Stimulated activated CD4-positive, alpha-beta T cell treated with anti-CD3 and anti-CD28 coated beads, Interleukin-4, amount 100 ng/mL, for 1 hour (primary cell): ENCODE results near the gene CCDC190.
"Not testable (repeated sequence)": the region's sequence is repeated elsewhere in the genome, so short reads cannot be mapped to it uniquely, and the experiment has no call there.

ENCODE experiments used
- DNase-seq: peaks from one replicate; pipeline ENCODE4 v3.0.0-alpha.2; 2020

Gene CCDC190

DNA sequence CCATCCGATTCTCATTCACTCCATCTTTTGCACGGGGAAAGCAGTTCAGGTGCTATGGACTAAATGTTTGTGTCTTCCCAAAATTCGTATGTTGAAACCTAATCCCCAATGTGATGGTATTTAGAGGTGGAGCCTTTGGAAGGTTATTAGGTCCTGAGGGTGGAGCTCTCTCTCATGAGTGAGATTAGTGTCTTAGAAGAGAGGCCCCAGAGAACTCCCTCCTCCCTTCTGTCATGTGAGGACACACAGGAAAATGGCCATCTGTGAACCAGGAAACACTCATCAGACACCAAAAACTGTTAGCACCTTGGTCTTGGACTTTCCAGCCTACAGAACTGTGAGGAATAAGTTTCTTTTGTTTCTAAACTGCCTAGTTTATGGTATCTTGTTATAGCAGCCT is 15.8 kb upstream of the CCDC190 start:
- no peak for DNase-seq

DNA sequence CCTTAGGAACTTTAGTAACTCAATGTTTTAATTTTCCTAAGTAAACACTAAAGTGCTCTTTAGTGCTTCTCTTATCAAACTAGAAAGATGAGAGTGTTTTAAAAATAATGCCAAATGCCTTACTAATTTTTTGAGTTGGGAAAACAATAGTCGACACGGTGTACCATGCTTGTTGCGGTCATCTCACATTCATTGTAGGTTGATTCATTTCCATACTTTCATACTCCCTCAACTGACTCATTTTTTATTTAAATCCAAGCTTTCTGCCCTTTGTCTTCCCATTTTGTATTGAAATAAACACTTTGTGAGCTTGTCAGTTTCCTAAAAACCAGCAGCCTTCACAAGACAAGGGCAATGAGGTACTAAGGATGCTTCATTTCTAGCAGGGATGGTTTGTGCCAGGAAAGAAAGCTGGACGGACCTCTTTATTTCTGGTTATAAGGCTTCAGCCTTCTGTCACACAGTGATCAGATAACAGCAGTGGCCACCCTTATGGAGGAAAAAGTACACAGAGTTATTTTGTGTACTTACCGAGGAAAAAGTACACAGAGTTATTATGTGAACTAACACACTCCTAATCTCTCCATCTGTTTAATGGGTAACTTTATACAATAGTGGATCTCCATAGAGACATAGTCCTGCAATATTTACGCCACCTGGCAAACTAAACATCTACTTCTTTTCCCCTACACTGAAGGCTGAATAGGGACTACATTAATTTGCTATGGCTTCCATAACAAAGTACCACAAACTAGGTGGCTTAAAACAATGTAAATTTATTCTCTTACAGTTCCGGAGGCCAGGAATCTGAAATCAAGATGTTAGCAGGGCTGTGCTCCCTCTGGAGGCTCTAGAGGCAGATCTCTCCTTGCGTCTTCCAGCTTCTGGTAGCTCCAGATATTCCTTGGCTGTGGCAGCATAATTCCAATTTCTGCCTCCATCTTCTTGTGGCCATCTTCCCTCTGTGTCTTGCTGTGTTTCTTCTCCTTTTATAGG is 13.0 kb upstream of the CCDC190 start:
- no peak for DNase-seq

DNA sequence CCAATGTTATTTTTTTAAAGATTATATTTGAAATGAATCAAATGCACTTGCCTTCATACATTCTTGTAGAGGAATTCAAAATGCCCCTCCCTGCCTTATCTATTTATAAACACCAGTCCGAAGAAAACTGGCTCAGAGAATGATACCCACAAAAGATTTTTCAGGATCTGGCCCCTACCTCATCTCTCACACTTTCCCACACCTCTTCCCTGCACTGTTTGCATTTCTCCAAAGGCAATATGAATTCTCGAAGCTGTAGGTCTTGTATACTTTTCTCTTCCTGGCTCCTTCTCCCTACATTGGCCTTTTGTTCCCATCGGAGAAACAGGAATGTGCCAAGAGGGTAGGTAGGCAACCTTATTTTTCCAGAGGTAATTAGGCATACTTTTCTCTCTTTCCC is 12.0 kb upstream of the CCDC190 start:
- no peak for DNase-seq

DNA sequence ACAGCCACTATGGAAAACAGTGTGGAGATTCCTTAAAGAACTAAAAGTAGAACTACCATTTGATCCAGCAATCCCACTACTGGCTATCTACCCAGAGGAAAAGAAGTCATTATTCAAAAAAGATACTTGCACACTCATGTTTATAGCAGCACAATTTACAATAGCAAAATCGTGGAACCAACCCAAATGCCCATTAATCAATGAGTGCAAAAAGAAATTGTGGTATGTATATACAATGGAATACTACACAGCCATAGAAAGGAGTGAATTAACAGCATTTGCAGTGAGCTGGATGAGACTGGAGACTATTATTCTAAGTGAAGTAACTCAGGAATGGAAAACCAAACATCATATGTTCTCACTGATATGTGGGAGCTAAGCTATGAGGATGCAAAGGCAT is 10.4 kb upstream of the CCDC190 start:
- DNase-seq: not testable (repeated sequence)

DNA sequence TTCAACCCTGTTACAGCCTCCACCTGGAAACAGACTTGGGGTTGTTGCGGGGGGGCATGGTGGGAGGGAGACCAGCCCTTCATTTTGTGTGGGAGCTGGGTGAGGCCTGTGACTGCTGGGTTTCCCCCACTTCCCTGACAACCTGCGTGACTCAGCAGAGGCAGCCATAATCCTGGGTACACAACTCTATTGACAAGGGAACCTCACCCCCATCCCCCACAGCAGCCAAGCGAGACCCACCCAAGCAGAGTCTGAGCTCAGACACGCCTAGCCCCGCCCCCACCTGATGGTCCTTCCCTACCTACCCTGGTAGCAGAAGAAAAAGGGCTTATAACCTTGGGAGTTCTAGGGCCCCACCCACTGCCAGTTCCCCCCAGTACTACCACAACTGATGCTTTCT is 8.0 kb upstream of the CCDC190 start:
- no peak for DNase-seq

DNA sequence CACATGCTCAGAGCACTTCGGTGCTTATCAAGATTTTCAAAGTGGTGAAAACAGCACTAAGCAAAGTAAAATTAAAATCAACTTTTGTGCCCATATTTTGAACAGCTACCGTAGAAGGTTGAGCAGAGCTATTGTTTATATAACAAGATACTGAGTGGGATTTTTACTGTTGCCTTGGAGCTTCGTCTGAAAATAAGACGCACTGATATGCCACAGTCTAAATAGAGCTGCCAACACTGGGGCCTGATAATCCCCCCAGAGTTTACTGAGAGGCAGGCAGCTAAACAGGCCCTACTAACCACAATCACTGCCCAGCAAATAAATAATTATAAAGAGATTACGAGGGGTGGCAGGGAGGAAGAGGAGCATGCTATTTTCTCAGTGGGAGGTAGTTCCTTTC is 650 bp upstream of the CCDC190 start:
- no peak for DNase-seq

DNA sequence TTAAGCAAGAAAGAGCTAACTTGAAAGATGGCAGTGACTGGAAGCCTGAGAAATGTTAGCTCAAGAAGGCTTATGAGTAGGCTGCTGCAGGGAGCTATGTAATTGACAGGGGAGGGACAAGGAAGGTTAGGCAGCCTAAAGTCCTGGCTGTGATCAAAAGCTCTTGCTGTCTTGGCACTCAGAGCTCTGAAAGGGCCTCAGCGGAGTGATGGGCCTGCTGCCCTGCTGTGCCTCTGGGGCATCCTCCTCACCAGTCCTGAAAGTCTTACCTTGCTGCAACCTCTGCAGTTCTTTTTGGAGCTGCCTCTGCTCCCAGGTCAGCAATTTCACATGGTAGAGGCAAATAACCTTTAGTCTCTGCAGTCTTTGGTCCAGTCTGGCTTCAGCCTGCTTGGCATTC is 1.8 kb downstream of the CCDC190 start:
- DNase-seq: no peak

DNA sequence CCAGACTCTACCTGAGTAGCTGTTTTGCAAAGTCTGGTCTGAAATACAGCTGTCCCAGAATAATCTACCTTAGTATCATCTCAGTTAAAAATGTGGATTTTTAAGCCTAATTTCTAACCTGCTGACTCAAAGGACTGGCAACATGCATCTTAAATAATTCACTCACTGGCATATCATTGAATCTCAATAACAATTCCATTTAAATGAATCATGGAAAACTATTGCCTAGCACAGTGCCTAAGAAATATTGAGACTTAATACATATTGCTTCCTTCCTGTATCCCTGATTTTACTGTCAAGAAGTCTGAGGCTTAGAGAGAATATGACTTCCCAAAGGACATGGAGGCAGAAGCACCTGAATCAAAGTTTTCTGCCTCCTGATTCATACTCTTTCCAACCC is 3.1 kb downstream of the CCDC190 start:
- DNase-seq: no peak

DNA sequence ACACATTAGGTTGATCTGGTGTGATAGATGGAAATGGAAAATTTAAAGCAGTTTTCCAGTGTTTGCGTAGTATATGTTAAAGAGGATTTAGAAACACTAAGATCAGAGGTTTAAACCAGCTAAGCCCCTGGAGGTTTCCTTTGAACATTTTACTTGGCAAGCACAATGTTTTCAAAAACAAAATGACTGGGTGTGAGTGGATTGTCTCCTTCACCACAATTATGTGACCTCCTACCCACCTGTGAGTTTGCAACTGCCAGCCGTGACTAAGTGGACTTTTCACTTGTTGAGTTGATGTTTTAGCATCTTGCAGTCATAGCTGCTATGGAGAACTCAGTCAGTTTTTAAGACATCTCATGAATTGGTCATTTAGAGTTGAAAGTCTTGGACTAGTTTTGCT is 4.7 kb downstream of the CCDC190 start:
- DNase-seq: no peak

DNA sequence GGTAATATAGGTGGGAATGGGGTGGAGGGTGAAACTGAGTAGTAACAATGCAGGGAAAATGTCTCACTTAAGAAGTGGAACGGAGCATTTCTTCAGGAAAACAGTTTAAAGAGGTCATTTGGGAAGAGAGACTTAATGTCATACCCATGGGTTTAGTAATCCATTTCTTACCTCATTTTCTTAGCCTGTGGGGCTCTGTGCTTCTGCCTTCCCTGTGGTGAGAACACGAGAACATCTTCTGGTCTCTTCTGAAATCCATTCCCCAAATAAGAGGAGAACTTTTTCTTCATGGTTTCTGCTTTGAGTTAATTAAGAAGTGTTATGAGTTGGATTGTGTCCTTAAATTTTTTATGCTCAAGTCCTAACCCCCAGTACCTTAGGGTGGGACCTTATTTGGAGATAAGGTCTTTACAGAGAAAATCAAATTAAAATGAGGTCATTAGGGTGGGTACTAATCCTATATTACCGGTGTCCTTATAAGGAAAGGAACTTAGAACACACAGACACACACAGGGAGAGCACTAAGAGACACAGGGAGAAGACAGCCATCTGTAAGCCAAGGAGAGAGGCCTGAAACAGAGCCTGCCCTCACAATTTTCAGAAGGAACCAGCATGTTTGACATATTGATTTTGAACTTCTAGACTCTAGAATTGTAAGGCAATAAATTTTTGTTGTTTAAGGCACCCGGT is 5.4 kb downstream of the CCDC190 start:
- no peak for DNase-seq

DNA sequence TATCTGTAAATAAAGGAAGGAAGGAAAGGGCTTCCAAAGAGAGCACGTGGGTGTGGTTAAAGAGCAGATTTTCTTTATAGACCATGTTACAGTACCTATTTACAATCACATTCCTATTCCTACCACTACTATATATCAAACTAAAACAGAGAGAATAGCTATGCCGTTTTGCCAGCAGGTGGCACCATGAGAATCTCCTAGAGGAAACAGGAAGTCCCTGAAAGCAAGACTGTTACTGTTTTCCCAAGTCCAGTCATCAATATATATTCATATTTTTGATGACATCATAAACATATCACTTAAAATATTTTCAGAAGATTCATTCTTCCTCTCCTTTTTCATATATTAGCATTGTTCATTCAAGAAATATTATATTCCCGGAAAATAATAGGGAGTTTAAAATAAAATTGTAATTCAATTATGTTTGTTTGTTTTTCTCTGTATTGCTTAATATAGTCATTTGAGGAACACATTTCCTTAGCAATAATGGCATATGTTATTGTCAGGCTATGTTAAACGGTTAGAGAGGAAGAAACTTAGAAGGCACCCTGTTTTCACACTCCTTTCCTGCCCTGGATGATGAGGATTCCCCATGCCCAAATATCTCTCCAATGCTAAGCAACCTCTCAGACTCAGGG is 6.6 kb downstream of the CCDC190 start:
- peak; percentile 38 for DNase-seq

DNA sequence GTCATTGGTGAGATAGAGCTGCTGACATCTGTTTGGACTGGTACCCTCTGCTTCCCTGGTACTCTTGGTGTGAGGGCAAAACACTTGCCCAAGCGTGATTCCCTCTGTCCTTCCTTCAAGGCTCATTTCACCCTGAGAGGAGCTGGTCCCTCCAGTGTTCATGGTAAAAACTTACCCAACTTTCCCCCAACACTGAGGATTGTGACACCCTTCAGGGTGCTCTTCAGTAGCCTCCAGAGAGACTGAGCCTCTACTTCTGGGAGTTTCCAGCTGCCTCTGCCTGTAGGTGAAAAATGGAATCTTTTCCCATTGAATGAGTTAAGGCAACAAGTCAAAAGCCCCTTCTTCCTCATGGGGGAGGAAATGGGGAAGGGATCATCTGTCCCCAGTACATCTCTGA is 9.6 kb downstream of the CCDC190 start:
- no peak for DNase-seq

DNA sequence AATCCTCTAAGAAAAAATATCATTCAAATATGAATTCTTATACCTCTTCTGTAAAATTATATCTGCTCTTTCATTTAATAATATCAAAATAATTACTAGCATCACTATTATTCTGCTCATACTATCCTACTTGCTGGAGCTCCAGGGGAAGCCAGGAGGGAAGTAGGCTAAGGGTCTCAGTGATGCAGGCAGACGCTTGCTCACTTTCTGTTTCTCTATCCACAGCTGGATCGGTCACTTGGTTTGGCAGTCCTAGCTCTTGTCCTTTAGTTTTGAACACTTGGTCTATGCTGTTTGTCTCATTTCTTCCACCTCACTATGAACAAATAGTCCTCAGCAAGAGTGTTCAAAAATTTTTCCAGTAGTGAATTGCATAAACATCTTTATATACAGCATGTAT is 11.3 kb downstream of the CCDC190 start:
- no peak for DNase-seq

DNA sequence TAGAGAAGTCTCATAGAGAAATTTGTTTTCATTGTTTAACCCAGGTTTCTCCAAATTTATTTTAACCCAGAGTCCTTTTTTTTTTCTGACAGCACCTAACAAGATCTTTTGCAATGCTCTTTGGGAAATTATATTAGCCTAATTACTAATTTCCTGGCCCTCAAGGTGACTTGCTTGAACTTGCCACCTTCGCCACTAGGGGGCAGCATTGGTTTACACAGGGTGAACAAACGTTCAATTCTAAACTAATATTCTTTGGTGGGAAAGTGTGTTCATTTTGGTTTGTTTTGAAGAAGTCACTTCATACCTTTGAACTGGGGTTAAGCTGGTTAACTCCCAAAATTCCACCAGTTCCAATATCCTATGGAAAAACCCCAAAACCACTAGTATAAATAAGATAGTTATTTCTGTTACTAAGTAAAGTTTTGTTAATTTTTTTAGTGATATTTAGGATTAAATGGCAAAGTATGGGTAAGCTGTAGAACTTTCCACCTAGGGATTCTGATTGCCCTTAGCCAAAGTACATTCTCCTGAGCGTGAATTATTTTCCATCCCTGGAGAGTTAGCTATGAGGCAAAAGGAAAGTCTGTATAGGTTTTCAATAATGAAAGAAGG is 13.0 kb downstream of the CCDC190 start:
- peak; percentile 81 for DNase-seq

DNA sequence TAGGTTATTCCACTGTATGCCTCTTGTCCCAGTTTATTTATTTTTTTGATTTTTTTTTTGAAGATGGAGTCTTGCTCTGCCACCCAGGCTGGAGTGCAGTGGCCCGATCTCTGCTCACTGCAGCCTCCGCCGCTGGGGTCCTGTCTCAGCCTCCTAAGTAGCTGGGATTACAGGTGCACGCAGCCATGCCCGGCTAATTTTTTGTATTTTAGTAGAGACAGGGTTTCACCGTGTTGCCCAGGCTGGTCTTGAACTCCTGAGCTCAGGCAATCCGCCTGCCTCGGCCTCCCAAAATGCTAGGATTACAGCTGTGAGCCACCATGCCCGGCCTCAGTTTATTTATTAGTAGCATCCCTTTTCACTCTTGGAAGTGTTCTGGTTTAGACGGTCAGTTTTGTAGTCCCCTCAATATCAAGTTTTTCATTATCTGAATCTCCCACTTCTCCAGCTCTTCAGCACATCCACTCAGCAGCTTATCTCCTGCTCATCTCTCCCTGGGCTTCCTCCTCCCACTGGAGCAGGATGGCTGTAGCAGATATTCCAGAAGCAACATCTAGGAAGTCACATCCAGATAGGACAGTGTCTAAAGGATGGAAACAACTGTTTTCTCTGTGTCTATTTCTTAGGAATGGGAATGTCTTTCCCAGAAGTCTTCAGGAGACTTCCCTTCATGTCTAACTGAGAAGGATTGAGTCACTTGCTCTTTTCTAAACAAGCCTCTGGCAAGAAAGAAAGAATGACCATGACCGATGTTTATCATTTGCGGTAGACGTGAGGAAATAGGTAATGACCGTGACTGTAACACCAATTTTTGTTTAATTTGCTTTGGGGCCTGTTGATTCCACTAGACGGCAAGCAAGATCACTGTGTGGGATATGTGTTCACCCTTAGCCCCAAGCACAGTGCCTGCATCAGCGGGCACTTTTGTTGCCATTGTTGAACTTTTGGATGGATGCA is 14.4 kb downstream of the CCDC190 start:
- no peak for DNase-seq

DNA sequence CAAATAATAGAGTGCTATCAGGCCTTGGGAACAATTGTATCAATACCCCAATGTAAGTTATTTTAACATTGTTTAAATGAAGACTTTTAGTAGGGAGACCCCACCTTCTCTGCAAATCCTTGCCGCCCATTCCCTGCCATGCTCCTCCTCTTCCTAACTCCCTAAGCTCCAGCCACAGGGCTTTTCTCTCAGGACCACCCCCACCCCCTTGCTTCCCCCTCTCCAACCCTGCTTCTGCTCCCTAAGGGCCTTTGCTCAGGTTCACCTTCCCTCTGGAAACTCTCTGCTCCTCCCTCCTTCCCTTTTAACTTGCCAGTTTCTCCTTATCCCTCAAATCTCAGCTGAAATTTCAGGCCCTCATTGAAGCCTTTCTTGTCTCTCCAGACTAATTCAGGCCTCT is 16.8 kb downstream of the CCDC190 start:
- DNase-seq: no peak

DNA sequence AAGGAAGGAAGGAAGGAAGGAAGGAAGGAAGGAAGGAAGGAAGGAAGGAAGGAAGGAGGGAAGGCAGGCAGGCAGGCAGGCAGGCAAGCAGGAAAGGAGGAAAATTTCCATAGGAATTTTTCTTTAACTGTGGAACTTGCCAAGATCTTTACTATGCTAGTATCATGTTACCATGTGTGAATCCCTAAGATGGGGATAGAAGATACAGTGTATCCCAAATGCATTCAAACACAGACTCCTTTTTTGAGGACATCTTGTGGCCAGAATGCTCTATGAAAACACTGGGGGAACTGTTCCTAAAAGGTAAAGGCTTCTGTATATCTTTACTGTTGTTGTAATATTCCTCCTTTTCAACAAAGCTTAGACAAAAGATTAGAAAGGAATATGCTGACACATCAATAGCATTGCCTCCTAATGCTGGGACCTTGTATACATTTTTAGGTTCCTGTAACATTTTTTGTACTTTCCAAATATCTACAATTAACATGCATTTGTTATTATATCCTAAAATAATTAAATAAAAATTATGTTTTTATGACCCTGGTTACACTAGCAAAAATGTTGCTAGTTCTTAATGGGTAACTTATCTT is 20.6 kb downstream of the CCDC190 start:
- DNase-seq: no peak

DNA sequence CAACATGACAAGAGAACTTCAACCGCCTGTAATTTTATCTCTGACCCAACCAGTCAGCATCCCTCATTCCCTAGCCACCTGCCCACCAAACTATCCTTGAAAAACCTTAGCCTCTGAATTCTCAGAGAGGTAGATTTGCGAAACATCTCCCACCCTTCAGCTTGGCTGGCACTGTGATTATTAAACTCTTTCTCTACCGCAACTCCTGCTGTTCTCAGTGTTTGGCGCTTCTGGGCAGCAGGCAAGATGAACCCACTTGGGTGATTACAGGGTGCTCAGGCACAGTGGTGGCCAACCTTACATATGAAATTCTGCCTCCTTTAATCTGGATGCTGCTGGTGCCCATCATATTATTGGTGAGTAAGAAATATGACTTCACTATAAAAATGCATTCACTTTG is 22.1 kb downstream of the CCDC190 start:
- DNase-seq: no peak

DNA sequence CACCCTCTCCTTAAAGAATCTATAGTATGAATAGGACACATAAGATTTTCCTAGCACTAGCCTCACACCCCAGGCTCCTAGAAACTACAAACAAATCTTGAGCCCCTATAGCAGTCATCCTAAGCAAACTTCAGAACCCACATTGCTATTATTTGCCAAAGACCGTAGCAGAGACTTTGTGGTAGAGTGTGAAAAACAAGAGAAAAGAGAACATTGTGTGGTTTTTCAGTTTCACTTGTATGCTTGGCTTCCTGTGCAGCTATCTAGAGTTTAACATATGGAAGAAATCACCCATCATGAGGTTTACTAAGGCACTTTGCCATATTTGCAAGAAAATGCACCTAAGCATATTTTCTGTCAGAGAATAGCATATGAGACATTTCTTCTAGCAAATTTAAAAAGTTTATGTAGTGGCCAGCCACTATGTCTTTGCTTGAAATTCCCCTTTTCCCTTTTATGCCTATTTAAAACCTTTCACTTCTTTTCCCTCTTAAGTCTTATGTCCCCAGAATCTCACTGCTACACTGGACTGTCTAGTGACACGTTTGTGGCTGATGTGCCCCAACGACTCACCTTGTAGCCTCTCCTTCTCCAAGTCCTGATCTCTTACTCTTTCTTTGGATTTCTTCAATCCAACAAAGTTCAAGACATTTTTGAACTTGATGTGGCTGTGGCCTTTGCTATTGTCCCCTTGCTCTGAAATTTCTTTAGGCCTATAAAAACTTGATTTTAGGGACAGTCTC is 25.6 kb downstream of the CCDC190 start:
- DNase-seq: no peak

DNA sequence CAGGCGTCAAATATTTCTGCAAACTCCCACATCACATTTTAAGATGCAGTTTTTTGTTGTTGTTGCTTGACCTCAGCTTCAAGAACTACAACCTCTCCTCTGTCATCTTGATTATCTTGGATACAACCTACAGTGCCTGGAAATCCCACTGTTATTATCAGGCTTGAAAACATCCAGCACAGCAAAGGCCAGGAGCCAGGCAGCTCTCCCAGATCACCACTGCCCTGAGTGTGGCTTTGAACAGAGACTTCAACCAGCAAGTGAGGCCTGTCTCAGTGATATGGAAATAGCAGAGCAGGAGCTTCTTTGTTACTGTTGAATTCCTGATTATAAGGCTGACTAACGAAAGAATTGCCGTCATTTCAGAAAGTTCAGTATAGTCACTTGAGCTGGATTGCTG is 28.5 kb downstream of the CCDC190 start:
- DNase-seq: no peak

DNA sequence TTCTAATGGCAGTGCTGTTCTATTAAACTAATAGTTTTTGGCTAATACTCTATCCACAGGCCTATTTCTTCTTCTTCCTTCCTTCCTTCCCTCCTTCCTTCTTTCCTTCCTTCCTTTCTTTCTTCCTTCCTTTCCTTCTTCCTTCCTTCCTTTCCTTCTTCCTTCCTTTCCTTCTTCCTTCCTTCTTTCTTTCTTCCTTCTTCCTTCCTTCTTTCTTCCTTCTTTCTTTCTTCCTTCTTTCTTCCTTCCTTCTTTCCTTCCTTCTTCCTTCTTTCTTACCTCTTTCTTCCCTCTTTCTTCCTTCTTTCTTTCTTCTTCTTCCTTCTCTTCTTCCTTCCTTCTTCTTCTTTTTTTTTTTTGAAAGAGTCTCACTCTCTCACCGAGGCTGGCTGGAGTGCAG is 31.7 kb downstream of the CCDC190 start:
- no peak for DNase-seq
